GM21515 (cell line): ENCODE measurements around the gene XXYLT1.

Experiments
- ATAC-seq: cut with Tn5 transposase; IDR thresholded peaks from one replicate; pipeline ENCODE4 v1.9.1; 2021; ENCODE audit not compliant: unreplicated experiment

XXYLT1 gene

GRCh38 chr3:195251336-195252065 lies 19.5 kb downstream of the XXYLT1 start:
- ATAC-seq: no peak

GRCh38 chr3:195250473-195251251 lies 20.3 kb downstream of the XXYLT1 start:
- no peak for ATAC-seq

GRCh38 chr3:195249858-195250464 lies 21.0 kb downstream of the XXYLT1 start:
- no peak for ATAC-seq

- no peak for ATAC-seq
Observed at GRCh38 chr3:195249057-195249770, 21.7 kb downstream of the XXYLT1 start.

GRCh38 chr3:195248281-195248680 lies 22.7 kb downstream of the XXYLT1 start:
- no peak for ATAC-seq

GRCh38 chr3:195247863-195248189 lies 23.1 kb downstream of the XXYLT1 start:
- no peak for ATAC-seq

- no peak for ATAC-seq
Observed at GRCh38 chr3:195247086-195247862, 23.7 kb downstream of the XXYLT1 start.

GRCh38 chr3:195246581-195246995 lies 24.4 kb downstream of the XXYLT1 start:
- no peak for ATAC-seq

- ATAC-seq: no peak
Observed at GRCh38 chr3:195245531-195245951, 25.4 kb downstream of the XXYLT1 start.

- ATAC-seq: no peak
Observed at GRCh38 chr3:195241592-195242355, 29.2 kb downstream of the XXYLT1 start.

- no peak for ATAC-seq
Observed at GRCh38 chr3:195240939-195241338, 30.0 kb downstream of the XXYLT1 start.

- ATAC-seq: no peak
Observed at GRCh38 chr3:195240171-195240701, 30.7 kb downstream of the XXYLT1 start.

GRCh38 chr3:195239121-195239520 lies 31.8 kb downstream of the XXYLT1 start:
- ATAC-seq: no peak

- ATAC-seq: no peak
Observed at GRCh38 chr3:195238586-195239118, 32.3 kb downstream of the XXYLT1 start.

- ATAC-seq: no peak
Observed at GRCh38 chr3:195238081-195238571, 32.8 kb downstream of the XXYLT1 start.

GRCh38 chr3:195236801-195237570 lies 34.0 kb downstream of the XXYLT1 start:
- no peak for ATAC-seq

- ATAC-seq: no peak
Observed at GRCh38 chr3:195236076-195236798, 34.7 kb downstream of the XXYLT1 start.

- ATAC-seq: no peak
Observed at GRCh38 chr3:195230244-195230643, 40.7 kb downstream of the XXYLT1 start.
